ENCODE data around the gene DDX27.

The DDX27 gene

GRCh38 chr20:49291200-49291599 lies 72.0 kb downstream of the DDX27 start:
- peaks cover 39% of the 10 kb centered on the region for H4K20me1 ChIP-seq (ENCODE audit: insufficient read depth, low read length, poor library complexity, severe bottlenecking)

GRCh38 chr20:49292010-49292409 lies 72.8 kb downstream of the DDX27 start:
- Histone ChIP-seq H3K9me3 (ENCODE audit: insufficient read depth, low read depth, low read length) (peaks cover 2% of the 10 kb centered on the region; the same call in 1 of the 2 replicates), H3K36me3 (ENCODE audit: insufficient read depth, low read length) (peaks cover 62% of the 10 kb centered on the region)

More at GRCh38 chr20:49291200-49291599, 72.0 kb downstream of the DDX27 start:
- Histone ChIP-seq H3K9ac (ENCODE audit: low read depth, low read length, poor library complexity, severe bottlenecking) (no peak overlapping the region), H3K27me3 (ENCODE audit: insufficient read depth, low read length, poor library complexity, severe bottlenecking) (no peaks in the 10 kb centered on the region), H3F3A (ENCODE audit: low read depth) (peaks cover 8% of the 10 kb centered on the region; the same call in 1 of the 2 replicates), H3K79me2 (ENCODE audit: insufficient read depth, low read length) (peaks cover 33% of the 10 kb centered on the region), H3K4me1 (ENCODE audit: insufficient read depth, low read length, poor library complexity, severe bottlenecking) (peaks cover 10% of the 10 kb centered on the region), H3K9me2 (replicated peaks; ENCODE audit: low read depth, low read length) (no peaks in the 10 kb centered on the region), H3K9me3 (ENCODE audit: insufficient read depth, low read depth, low read length) (peaks cover 9% of the 10 kb centered on the region; the same call in 1 of the 2 replicates), H3K4me3 (ENCODE audit: low read length, poor library complexity, severe bottlenecking) (no peak overlapping the region), H3K36me3 (ENCODE audit: insufficient read depth, low read length) (peaks cover 70% of the 10 kb centered on the region), H2AFZ (ENCODE audit: low read length) (no peak overlapping the region), H3K4me2 (ENCODE audit: low read depth, low read length, poor library complexity, severe bottlenecking) (no peak overlapping the region)
- no peak for TF ChIP-seq CTCF (conservative IDR thresholded peaks at IDR 0.05; ENCODE audit: low read length)
- TF ChIP-seq EZH2phosphoT487 (IDR thresholded peaks at IDR 0.05; ENCODE audit: borderline replicate concordance) = no peak

GRCh38 chr20:49293122-49293521 lies 73.9 kb downstream of the DDX27 start:
- Histone ChIP-seq H3K9me2 (replicated peaks; ENCODE audit: low read depth, low read length) (no peaks in the 10 kb centered on the region), H3K4me2 (ENCODE audit: low read depth, low read length, poor library complexity, severe bottlenecking) (no peak overlapping the region), H3K36me3 (ENCODE audit: insufficient read depth, low read length) (peaks cover 51% of the 10 kb centered on the region), H3F3A (ENCODE audit: low read depth) (peaks cover 4% of the 10 kb centered on the region; the same call in 1 of the 2 replicates), H3K9me3 (ENCODE audit: insufficient read depth, low read depth, low read length) (no peaks in the 10 kb centered on the region), H3K4me3 (ENCODE audit: low read length, poor library complexity, severe bottlenecking) (no peak overlapping the region), H4K20me1 (ENCODE audit: insufficient read depth, low read length, poor library complexity, severe bottlenecking) (peaks cover 20% of the 10 kb centered on the region), H2AFZ (ENCODE audit: low read length) (no peak overlapping the region), H3K27me3 (ENCODE audit: insufficient read depth, low read length, poor library complexity, severe bottlenecking) (no peaks in the 10 kb centered on the region), H3K4me1 (ENCODE audit: insufficient read depth, low read length, poor library complexity, severe bottlenecking) (peaks cover 10% of the 10 kb centered on the region), H3K79me2 (ENCODE audit: insufficient read depth, low read length) (peaks cover 14% of the 10 kb centered on the region; the same call in 1 of the 2 replicates), H3K9ac (ENCODE audit: low read depth, low read length, poor library complexity, severe bottlenecking) (no peak overlapping the region)
- no peak for TF ChIP-seq EZH2phosphoT487 (IDR thresholded peaks at IDR 0.05; ENCODE audit: borderline replicate concordance)
- no peak for TF ChIP-seq CTCF (conservative IDR thresholded peaks at IDR 0.05; ENCODE audit: low read length)

More at GRCh38 chr20:49292010-49292409, 72.8 kb downstream of the DDX27 start:
- Histone ChIP-seq H3K9ac (ENCODE audit: low read depth, low read length, poor library complexity, severe bottlenecking) (no peak overlapping the region), H3K4me3 (ENCODE audit: low read length, poor library complexity, severe bottlenecking) (no peak overlapping the region), H3K4me2 (ENCODE audit: low read depth, low read length, poor library complexity, severe bottlenecking) (no peak overlapping the region), H3K27me3 (ENCODE audit: insufficient read depth, low read length, poor library complexity, severe bottlenecking) (no peaks in the 10 kb centered on the region), H4K20me1 (ENCODE audit: insufficient read depth, low read length, poor library complexity, severe bottlenecking) (peaks cover 31% of the 10 kb centered on the region), H3K4me1 (ENCODE audit: insufficient read depth, low read length, poor library complexity, severe bottlenecking) (peaks cover 9% of the 10 kb centered on the region), H3K79me2 (ENCODE audit: insufficient read depth, low read length) (peaks cover 25% of the 10 kb centered on the region), H2AFZ (ENCODE audit: low read length) (no peak overlapping the region), H3K9me2 (replicated peaks; ENCODE audit: low read depth, low read length) (no peaks in the 10 kb centered on the region), H3F3A (ENCODE audit: low read depth) (peaks cover 8% of the 10 kb centered on the region; the same call in 1 of the 2 replicates)
- TF ChIP-seq EZH2phosphoT487 (IDR thresholded peaks at IDR 0.05; ENCODE audit: borderline replicate concordance) (no peak), CTCF (conservative IDR thresholded peaks at IDR 0.05; ENCODE audit: low read length) (no peak)
